Iris pigment epithelial cell (primary cell): ENCODE results near the gene DNAI2.
"Not testable (repeated sequence)": the region's sequence is repeated elsewhere in the genome, so short reads cannot be mapped to it uniquely, and the experiment has no call there.

Experiments
- DNase-seq: peaks from one replicate; pipeline ENCODE4 v3.0.0-alpha.2; 2011; ENCODE audit warnings: low read depth

Gene DNAI2

GRCh38 chr17:74274709-74275340 is 791 bp downstream of the DNAI2 start:
- no peak for DNase-seq

- DNase-seq = no peak
Measured at GRCh38 chr17:74276051-74276476, 2.0 kb downstream of the DNAI2 start.

GRCh38 chr17:74276541-74277009 is 2.5 kb downstream of the DNAI2 start:
- no peak for DNase-seq

GRCh38 chr17:74277935-74278334 is 3.9 kb downstream of the DNAI2 start:
- no peak for DNase-seq

- DNase-seq = not testable (repeated sequence)
Measured at GRCh38 chr17:74279617-74280016, 5.6 kb downstream of the DNAI2 start.

GRCh38 chr17:74280093-74280513 is 6.1 kb downstream of the DNAI2 start:
- no peak for DNase-seq

- DNase-seq = no peak
Measured at GRCh38 chr17:74281799-74282198, 7.8 kb downstream of the DNAI2 start.

GRCh38 chr17:74282274-74282586 is 8.2 kb downstream of the DNAI2 start:
- DNase-seq = not testable (repeated sequence)

GRCh38 chr17:74282587-74283370 is 8.7 kb downstream of the DNAI2 start:
- no peak for DNase-seq

- DNase-seq = no peak
Measured at GRCh38 chr17:74283371-74283673, 9.3 kb downstream of the DNAI2 start.

GRCh38 chr17:74287031-74287602 is 13.1 kb downstream of the DNAI2 start:
- DNase-seq = no peak

GRCh38 chr17:74288785-74289184 is 14.8 kb downstream of the DNAI2 start:
- peak; percentile 9 for DNase-seq

- DNase-seq = no peak
Measured at GRCh38 chr17:74289688-74290087, 15.7 kb downstream of the DNAI2 start.

GRCh38 chr17:74290340-74290739 is 16.3 kb downstream of the DNAI2 start:
- no peak for DNase-seq

- no peak for DNase-seq
Measured at GRCh38 chr17:74292495-74292894, 18.5 kb downstream of the DNAI2 start.

GRCh38 chr17:74295625-74296547 is 21.9 kb downstream of the DNAI2 start:
- DNase-seq = no peak

GRCh38 chr17:74296548-74296936 is 22.5 kb downstream of the DNAI2 start:
- peak; percentile 59 for DNase-seq

GRCh38 chr17:74297941-74298340 is 23.9 kb downstream of the DNAI2 start:
- no peak for DNase-seq

GRCh38 chr17:74298778-74299177 is 24.7 kb downstream of the DNAI2 start:
- DNase-seq = no peak

- no peak for DNase-seq
Measured at GRCh38 chr17:74299226-74300009, 25.4 kb downstream of the DNAI2 start.

- no peak for DNase-seq
Measured at GRCh38 chr17:74303305-74303704, 29.3 kb downstream of the DNAI2 start.

- no peak for DNase-seq
Measured at GRCh38 chr17:74304184-74304583, 30.1 kb downstream of the DNAI2 start.
